GM12878 (cell line): ENCODE results near the gene SMIM38.

Experiments used
- BCL11A ChIP-seq: IDR thresholded peaks from 2 replicates; pipeline ENCODE4 v1.6.1; 2011; ENCODE audit warnings: low read depth, low read length
- KAT2A ChIP-seq: conservative IDR thresholded peaks from 2 replicates; pipeline ENCODE4 v1.6.1; 2011; ENCODE audit warnings: low read depth, low read length; ENCODE audit not compliant: control insufficient read depth
- PBX3 ChIP-seq: IDR thresholded peaks from 2 replicates; pipeline ENCODE4 v1.6.1; 2011; ENCODE audit warnings: mild to moderate bottlenecking, low read depth, low read length, moderate library complexity; ENCODE audit not compliant: insufficient replicate concordance
- POLR2A ChIP-seq: IDR thresholded peaks from 2 replicates; pipeline ENCODE4 v1.6.1; 2011; ENCODE audit warnings: low read depth, mild to moderate bottlenecking, low read length

DNA sequence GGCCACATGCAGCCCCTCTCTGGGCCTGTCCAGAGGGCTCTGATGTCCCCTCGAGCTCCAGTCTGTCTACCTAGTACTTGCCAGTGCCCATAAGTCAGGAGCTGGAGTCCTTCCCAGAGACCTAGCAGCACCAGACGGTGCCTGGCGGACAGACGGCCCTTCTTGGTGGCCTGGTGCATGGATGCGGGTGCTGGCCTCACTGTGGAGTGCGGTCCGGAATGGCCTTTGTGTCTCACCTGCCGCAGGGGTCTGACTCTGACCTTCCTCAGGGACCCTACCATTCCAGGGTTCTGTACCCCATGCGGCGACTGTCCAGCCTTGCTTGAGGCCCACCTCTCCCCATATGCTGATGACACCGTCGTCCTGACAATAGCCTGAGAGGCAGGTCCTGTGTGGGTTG is 29.4 kb upstream of the SMIM38 start:
- no peak for TF ChIP-seq PBX3
- no peak for TF ChIP-seq KAT2A
- no peak for TF ChIP-seq POLR2A
- TF ChIP-seq BCL11A: no peak
